GM18861 (cell line): ENCODE data around the gene ISCA1.

Experiments used
- ATAC-seq: cut with Tn5 transposase; IDR thresholded peaks from one replicate; pipeline ENCODE4 v1.9.1; 2021; ENCODE audit not compliant: unreplicated experiment

Gene ISCA1

GRCh38 chr9:86238861-86239770 is 43.2 kb downstream of the ISCA1 start:
- no peak for ATAC-seq

DNA sequence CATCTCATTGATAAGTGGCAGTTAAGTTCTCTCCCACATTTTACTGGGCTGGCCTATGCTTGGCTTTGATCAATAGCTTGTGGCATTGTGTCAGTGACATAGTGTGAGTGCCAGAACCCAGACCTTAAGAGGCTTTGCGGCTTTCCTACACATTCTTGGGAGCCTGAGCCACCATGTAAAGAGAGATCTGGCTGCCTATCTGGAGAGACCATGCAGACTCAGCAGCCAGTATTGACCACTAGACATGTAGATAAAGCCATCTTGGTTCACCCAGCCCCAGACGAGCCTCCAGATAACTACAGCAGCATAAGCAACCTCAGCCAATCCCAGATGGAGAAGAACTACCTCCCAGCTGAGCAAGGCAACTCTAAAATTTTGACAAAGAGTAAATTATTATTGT is 51.5 kb downstream of the ISCA1 start:
- no peak for ATAC-seq

DNA sequence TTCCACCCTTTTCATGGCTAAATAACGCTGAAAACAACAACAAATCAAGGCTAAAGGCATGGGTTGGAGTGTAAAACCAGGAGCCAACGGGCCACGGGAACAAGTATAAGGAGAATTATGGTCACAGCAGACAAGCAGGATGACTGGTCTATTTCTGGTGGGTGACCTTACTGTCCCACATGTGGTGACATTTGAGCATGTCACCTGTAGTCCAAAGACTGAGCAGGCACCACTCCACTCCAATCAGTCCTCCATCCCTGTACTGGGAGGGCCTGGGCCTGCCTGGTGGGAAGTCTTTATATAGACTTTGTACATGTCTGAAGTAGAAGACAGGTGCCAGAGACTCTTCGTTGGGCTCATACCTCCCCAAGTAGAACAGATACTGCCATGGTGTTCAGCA is 59.7 kb downstream of the ISCA1 start:
- ATAC-seq = no peak

GRCh38 chr9:86219606-86220005 is 62.7 kb downstream of the ISCA1 start:
- ATAC-seq = no peak

GRCh38 chr9:86217076-86217755 is 65.1 kb downstream of the ISCA1 start:
- ATAC-seq = no peak
